Measurements from ENCODE around the gene RASSF3.

The RASSF3 gene

GRCh38 chr12:64667793-64668192 is 57.5 kb downstream of the RASSF3 start:
- Mint-ChIP-seq H3K4me1 (peaks cover 70% of the 10 kb centered on the region), H3K27ac (no peak overlapping the region), H3K4me3 (no peak overlapping the region), H3K9me3 (no peaks in the 10 kb centered on the region), H3K27me3 (ENCODE audit: low read depth) (peaks cover 3% of the 10 kb centered on the region), H3K36me3 (ENCODE audit: low read depth) (no peaks in the 10 kb centered on the region)
- no peak for TF ChIP-seq CTCF (IDR thresholded peaks at IDR 0.05; ENCODE audit: unreplicated experiment in 3 of 3)

DNA sequence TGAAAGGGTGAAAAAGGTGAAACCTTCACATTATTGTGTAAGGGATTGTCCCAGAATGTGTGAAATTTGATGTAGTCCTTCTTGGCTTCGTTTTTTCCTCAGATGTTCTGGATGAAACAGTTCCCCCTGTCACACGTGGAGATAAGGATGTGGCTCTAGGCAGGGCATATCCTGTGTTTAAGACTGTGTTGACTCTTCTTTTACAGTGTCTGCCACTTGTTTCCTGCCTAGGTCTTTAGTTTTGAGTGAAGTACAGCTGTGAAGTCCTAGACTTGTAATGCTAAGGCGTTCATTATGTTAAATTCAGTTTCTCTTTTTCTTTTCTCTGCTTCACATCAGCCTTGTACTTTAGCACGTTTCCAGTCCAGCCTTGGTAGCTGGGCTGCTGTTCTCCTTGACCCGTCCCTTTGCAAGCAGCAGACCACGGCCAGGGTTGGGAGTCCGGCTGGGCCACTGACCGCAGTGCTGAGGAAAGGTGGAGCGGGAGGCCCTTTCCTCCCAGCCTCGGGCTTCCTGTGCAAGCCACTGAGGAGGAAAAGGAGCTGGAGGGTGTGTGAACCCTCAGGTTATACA is 59.1 kb downstream of the RASSF3 start:
- Mint-ChIP-seq H3K36me3 (ENCODE audit: low read depth) (no peaks in the 10 kb centered on the region), H3K9me3 (no peaks in the 10 kb centered on the region), H3K27ac (peak overlapping the region; percentile 35 to 82 (median 77)), H3K27me3 (ENCODE audit: low read depth) (peaks cover 5% of the 10 kb centered on the region), H3K4me3 (peak overlapping the region in 2 of 3 experiments; percentile 4 to 16), H3K4me1 (peaks cover 80% of the 10 kb centered on the region)
- TF ChIP-seq CTCF (IDR thresholded peaks at IDR 0.05; ENCODE audit: unreplicated experiment in 3 of 3): no peak

- Mint-ChIP-seq H3K27me3 (ENCODE audit: low read depth) (peaks cover 5% of the 10 kb centered on the region), H3K36me3 (ENCODE audit: low read depth) (no peaks in the 10 kb centered on the region), H3K4me1 (peaks cover 82% of the 10 kb centered on the region), H3K4me3 (no peak overlapping the region), H3K27ac (peak overlapping the region; percentile 62 to 77 (median 68)), H3K9me3 (no peaks in the 10 kb centered on the region)
- no peak for TF ChIP-seq CTCF (IDR thresholded peaks at IDR 0.05; ENCODE audit: unreplicated experiment in 3 of 3)
These were observed 59.7 kb downstream of the RASSF3 start for GRCh38 chr12:64670019-64670418.

- no peak for TF ChIP-seq CTCF (IDR thresholded peaks at IDR 0.05; ENCODE audit: unreplicated experiment in 3 of 3)
- peaks cover 5% of the 10 kb centered on the region for H3K27me3 Mint-ChIP-seq (ENCODE audit: low read depth)
- peak overlapping the region; percentile 59 to 80 (median 68) for H3K27ac Mint-ChIP-seq
- H3K36me3 Mint-ChIP-seq (ENCODE audit: low read depth): no peaks in the 10 kb centered on the region
- peaks cover 79% of the 10 kb centered on the region for H3K4me1 Mint-ChIP-seq
- H3K9me3 Mint-ChIP-seq: no peaks in the 10 kb centered on the region
- no peak overlapping the region for H3K4me3 Mint-ChIP-seq
These were observed 60.8 kb downstream of the RASSF3 start for GRCh38 chr12:64670919-64671639.

GRCh38 chr12:64671681-64672080 is 61.4 kb downstream of the RASSF3 start:
- Mint-ChIP-seq H3K27ac (peak overlapping the region; percentile 42 to 80 (median 59)), H3K4me1 (peaks cover 73% of the 10 kb centered on the region), H3K4me3 (no peak overlapping the region), H3K9me3 (no peaks in the 10 kb centered on the region), H3K27me3 (ENCODE audit: low read depth) (peaks cover 5% of the 10 kb centered on the region), H3K36me3 (ENCODE audit: low read depth) (no peaks in the 10 kb centered on the region)
- no peak for TF ChIP-seq CTCF (IDR thresholded peaks at IDR 0.05; ENCODE audit: unreplicated experiment in 3 of 3)
